ENCODE results near the gene ZCCHC13.

- TF ChIP-seq CTCF (IDR thresholded peaks at IDR 0.05; ENCODE audit: extremely low read depth in 1 of 2, insufficient read depth in 1 of 2, low read depth in 1 of 2, low read length in 2 of 2): no peak
- TF ChIP-seq POLR2AphosphoS5 (IDR thresholded peaks at IDR 0.05; ENCODE audit: insufficient read depth, low read depth, low read length): no peak
- no peak for TF ChIP-seq POLR2A (IDR thresholded peaks at IDR 0.05; ENCODE audit: low read depth, low read length)
- no peak for TF ChIP-seq EZH2 (IDR thresholded peaks at IDR 0.05; ENCODE audit: borderline replicate concordance, low read depth, low read length, severe bottlenecking)
- TF ChIP-seq MYC (IDR thresholded peaks at IDR 0.05; ENCODE audit: low read depth, low read length): no peak
- no peak for TF ChIP-seq MAX (IDR thresholded peaks at IDR 0.05; ENCODE audit: insufficient read depth, insufficient read length)
- no peak for TF ChIP-seq JUN (IDR thresholded peaks at IDR 0.05; ENCODE audit: borderline replicate concordance, insufficient read depth, insufficient read length, low read depth)
- TF ChIP-seq GATA2 (IDR thresholded peaks at IDR 0.05; ENCODE audit: insufficient read depth, insufficient read length, low read depth, low read length): no peak
Observed at GRCh38 chrX:74277846-74278245, 26.1 kb upstream of the ZCCHC13 start.

Measured in endothelial cell of umbilical vein (primary cell).